Mucosa of rectum (tissue), 2 donors: ENCODE measurements around the gene FRMD1.

ENCODE experiments used
- H3K27ac ChIP-seq, 2 donors: one replicate each; pipeline ENCODE4 v1.7.0; 2013; ENCODE audit warnings: inconsistent platforms in 2 of 2, low read depth in 2 of 2, low read length in 2 of 2
- H3K27me3 ChIP-seq, 2 donors: one replicate each; pipeline ENCODE4 v1.7.0; 2013; ENCODE audit warnings: low read length in 2 of 2; ENCODE audit not compliant: control insufficient read depth in 2 of 2, insufficient read depth in 2 of 2
- H3K36me3 ChIP-seq, 2 donors: one replicate each; pipeline ENCODE4 v1.7.0; 2013; ENCODE audit warnings: low read length in 2 of 2; ENCODE audit not compliant: control insufficient read depth in 2 of 2, insufficient read depth in 2 of 2
- H3K4me1 ChIP-seq, 2 donors: one replicate each; pipeline ENCODE4 v1.7.0; 2013; ENCODE audit warnings: low read length in 2 of 2, mild to moderate bottlenecking in 1 of 2; ENCODE audit not compliant: control insufficient read depth in 2 of 2, insufficient read depth in 2 of 2
- H3K4me3 ChIP-seq, 2 donors: one replicate each; pipeline ENCODE4 v1.7.0; 2013; ENCODE audit warnings: low read length in 2 of 2
- H3K9ac ChIP-seq, 2 donors: one replicate each; pipeline ENCODE4 v1.7.0; 2013; ENCODE audit warnings: low read length in 2 of 2, low read depth in 1 of 2, mild to moderate bottlenecking in 1 of 2
- H3K9me3 ChIP-seq, 2 donors: one replicate each; pipeline ENCODE4 v1.7.0; 2013; ENCODE audit warnings: low read length in 2 of 2; ENCODE audit not compliant: control insufficient read depth in 2 of 2
- donor health status: healthy.
- donor health status: Normal muscosa, but diverticular disease.

The FRMD1 gene

DNA sequence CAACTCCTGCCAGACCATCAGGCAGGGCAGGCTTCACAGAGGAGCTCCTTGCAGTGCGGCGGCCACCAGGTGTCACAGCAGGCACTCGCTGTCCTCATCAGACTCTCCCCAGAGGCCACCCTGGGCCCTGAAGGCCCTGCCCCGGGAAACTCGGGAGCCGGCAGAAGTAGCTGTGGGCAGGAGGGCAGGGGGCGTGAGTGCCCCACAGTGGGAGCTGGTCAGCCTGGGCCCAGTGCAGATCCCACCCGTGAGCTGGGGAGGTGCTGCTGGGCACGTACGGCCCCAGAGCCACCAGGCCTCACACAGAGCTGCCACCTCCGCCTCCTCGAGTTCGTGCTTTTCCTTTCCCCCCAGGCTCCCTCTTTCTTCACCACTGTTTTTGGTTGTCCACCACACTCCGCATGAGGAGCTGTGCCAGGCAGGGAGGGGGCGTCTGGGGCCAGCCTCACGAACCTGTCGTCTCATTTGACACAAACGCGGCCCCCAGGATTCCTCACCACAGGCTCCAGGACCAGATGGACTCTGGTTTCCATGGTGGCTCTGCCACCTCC lies 33.8 kb downstream of the FRMD1 start:
- no peak overlapping the region for H3K9ac ChIP-seq
- peaks cover 0 to 7% of the 10 kb centered on the region in 2 donors for H3K9me3 ChIP-seq
- H3K27ac ChIP-seq, result no peak overlapping the region

DNA sequence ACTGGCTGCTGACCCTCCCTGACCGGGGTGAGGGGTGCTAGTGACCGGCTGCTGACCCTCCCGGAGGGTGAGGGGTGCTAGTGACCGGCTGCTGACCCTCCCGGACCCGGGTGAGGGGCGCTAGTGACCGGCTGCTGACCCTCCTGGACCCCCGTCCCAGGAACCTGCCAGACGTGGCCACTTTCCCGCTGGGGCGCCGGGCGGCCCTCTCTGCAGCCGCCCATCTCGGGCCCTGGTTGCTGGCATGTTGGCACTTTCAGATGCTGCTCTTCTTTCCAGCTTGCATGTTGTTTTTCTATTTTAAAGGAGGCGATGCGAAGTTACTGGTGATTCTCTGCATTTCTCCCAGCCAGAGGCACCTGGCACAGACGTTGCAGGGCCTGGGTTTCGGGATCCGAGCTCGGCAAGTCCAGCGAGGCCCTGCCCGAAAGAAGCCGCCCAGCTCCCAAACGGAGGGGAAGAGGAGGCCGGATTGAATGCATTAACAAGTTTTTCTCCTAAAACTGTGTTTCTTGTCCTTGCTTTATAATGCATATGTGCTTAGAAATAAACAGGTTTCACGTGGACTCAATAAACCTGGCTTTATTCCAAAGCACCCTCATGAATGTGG lies 34.4 kb downstream of the FRMD1 start:
- no peak overlapping the region for H3K27ac ChIP-seq
- no peak overlapping the region for H3K4me3 ChIP-seq
- H3K9me3 ChIP-seq, result peaks cover 3 to 10% of the 10 kb centered on the region in 2 donors
- no peaks in the 10 kb centered on the region for H3K36me3 ChIP-seq
- H3K9ac ChIP-seq, result no peak overlapping the region
- no peaks in the 10 kb centered on the region for H3K27me3 ChIP-seq
- H3K4me1 ChIP-seq, result no peaks in the 10 kb centered on the region

More for the DNA sequence above, 33.8 kb downstream of the FRMD1 start:
- Histone ChIP-seq H3K27me3 (no peaks in the 10 kb centered on the region), H3K4me1 (no peaks in the 10 kb centered on the region), H3K36me3 (no peaks in the 10 kb centered on the region), H3K4me3 (no peak overlapping the region)

DNA sequence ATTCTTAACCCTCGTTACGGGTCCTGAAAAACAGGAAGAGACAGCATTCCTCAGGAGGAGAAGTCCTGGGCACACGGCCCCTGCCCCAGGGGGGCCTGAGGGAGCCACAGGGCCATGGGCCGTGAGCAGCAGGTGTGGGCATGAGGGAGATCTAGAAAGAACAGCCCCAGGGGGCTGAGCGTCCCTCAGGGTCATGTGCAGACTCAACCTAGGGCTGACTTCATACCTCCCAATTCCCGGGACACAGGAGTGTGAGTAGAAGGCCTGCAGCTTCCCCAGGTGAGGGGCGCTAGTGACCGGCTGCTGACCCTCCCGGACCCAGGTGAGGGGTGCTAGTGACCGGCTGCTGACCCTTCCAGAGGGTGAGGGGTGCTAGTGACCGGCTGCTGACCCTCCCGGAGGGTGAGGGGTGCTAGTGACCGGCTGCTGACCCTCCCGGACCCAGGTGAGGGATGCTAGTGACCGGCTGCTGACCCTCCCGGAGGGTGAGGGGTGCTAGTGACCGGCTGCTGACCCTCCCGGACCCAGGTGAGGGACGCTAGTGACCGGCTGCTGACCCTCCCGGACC lies 35.1 kb downstream of the FRMD1 start:
- Histone ChIP-seq H3K27ac (no peak overlapping the region), H3K9ac (no peak overlapping the region), H3K27me3 (no peaks in the 10 kb centered on the region), H3K36me3 (no peaks in the 10 kb centered on the region), H3K4me3 (no peak overlapping the region), H3K9me3 (peaks cover 9 to 10% of the 10 kb centered on the region in 2 donors), H3K4me1 (no peaks in the 10 kb centered on the region)

DNA sequence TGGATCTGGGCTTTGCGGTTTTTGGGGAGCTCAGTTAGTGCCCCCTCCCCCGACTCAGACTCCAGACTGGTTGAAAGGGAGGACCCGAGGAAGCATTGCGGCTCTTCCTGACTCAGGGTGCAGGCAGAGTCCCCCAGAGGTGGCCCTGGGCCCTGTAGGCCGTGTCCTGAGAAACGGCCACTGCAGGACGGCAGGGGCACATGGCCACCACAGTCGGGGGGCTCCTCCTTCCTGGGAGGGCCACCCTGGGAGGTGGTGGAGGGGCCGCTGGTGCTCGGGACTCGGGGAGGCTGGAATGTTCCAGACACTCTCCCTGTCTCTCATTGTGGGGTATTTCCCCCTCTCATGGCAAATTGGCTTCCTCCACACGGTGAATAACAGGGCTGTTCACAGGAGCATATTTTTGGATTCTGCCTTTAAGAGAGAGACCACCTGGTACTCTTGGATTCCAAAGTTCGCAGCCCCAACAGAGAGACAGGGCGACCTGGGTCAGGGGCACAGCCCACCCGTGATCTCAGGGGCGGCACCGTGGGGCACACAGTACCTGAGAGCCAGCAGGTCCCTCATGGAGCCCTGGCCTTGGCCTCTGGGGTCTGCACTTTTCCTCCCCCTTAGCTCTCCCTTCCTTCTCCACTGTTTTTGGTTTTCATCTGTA lies 35.7 kb downstream of the FRMD1 start:
- H3K4me3 ChIP-seq, result no peak overlapping the region
- H3K4me1 ChIP-seq, result no peaks in the 10 kb centered on the region
- H3K9ac ChIP-seq, result no peak overlapping the region
- H3K27ac ChIP-seq, result no peak overlapping the region
- no peaks in the 10 kb centered on the region for H3K27me3 ChIP-seq
- peaks cover 9 to 10% of the 10 kb centered on the region in 2 donors for H3K9me3 ChIP-seq
- H3K36me3 ChIP-seq, result no peaks in the 10 kb centered on the region

DNA sequence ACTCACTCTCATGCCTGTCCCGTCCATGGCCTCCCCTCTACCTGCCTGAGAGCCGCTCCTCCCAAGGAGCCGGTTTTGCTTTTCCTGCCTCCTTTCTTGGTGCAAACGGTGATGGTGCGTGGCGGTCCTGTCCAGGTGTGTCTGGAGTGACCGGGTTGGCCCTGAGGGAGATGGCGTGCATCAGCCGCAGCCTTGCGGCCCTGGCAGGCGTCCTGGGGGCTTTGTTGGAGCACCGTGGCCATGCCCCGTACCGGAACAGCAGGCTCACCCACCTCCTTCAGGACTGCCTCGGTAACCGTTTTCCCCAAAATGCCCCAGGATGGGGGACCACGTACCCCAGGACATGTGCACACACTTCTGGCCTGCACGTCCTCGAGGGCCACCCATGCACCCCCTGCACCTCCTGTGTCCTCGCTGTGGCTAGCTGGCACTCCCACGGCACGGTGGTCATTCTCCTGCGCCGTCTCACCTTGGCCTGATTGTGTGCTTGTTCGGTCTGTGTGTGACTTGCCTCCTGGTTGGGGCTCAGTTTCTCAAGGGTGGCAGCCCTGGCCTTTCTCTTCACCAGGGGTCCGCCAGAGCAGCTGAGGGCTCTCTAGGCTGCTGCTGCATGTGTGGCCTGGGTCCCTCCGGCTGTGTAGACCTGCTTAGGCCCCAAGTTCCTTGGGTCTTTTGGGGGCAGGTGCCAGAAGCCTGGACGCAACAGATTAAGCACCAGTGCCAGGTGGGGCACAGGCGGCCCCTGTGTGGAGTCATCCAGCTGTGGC lies 36.4 kb downstream of the FRMD1 start:
- H3K27ac ChIP-seq, result no peak overlapping the region
- H3K36me3 ChIP-seq, result no peaks in the 10 kb centered on the region
- H3K4me1 ChIP-seq, result no peaks in the 10 kb centered on the region
- no peaks in the 10 kb centered on the region for H3K27me3 ChIP-seq
- H3K9me3 ChIP-seq, result peaks cover 9 to 10% of the 10 kb centered on the region in 2 donors
- no peak overlapping the region for H3K4me3 ChIP-seq
- no peak overlapping the region for H3K9ac ChIP-seq

DNA sequence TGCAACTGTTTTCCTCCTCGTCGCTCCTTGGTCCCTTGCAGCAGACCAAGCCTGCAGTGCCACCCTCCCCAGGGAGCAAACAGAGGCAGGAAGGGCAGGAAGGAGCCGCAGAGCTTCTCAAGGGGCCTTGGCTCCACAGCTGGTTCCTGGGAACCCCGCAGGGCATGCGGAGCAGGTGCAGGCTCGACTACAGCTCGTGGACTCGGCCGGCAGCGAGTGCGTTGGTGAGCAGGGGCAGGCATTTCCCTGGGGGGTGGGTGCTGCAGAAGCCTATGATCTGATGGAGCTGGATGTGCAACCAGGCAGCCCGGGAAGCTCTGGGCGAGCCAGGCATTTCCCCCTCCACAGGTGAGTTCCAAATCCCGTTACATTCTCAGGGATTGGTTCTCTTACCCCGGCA lies 37.1 kb downstream of the FRMD1 start:
- Histone ChIP-seq H3K9me3 (peaks cover 9 to 10% of the 10 kb centered on the region in 2 donors), H3K4me3 (no peak overlapping the region), H3K9ac (no peak overlapping the region), H3K27me3 (no peaks in the 10 kb centered on the region), H3K4me1 (no peaks in the 10 kb centered on the region), H3K27ac (no peak overlapping the region), H3K36me3 (no peaks in the 10 kb centered on the region)

DNA sequence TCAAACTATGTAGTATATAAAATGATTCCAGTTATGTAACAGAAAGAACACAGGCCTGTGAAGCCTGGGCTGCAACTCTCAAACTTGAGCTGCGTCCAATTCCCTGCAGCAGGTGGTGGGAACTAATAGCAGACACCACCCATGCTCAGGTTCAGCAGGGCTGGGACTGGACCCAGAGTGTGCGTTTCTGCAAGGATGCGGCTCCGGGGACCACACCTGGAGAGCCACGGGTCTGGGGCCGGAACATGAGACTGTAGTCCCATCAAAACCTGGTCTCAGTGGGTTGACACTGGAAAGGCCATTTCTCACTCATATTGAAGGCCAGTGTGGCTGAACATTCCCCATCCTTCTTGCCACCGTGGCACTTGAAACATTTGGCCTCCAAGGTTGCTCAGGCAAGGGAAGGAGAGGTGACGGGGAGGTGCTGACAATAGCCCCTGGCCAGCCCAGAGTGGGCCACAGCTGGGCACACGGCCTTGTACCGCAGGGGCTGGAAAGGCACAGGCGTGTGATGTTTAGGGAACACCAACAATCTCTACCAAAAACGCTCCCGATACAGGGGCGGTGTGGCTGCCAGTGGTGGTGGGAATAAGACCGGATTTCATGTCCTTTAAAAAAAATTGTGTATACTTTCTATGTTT lies 38.0 kb downstream of the FRMD1 start:
- Histone ChIP-seq H3K9ac (no peak overlapping the region), H3K4me3 (no peak overlapping the region), H3K36me3 (no peaks in the 10 kb centered on the region), H3K9me3 (peaks cover 9 to 10% of the 10 kb centered on the region in 2 donors), H3K27ac (no peak overlapping the region), H3K27me3 (no peaks in the 10 kb centered on the region), H3K4me1 (peaks cover 0 to 7% of the 10 kb centered on the region in 2 donors)

DNA sequence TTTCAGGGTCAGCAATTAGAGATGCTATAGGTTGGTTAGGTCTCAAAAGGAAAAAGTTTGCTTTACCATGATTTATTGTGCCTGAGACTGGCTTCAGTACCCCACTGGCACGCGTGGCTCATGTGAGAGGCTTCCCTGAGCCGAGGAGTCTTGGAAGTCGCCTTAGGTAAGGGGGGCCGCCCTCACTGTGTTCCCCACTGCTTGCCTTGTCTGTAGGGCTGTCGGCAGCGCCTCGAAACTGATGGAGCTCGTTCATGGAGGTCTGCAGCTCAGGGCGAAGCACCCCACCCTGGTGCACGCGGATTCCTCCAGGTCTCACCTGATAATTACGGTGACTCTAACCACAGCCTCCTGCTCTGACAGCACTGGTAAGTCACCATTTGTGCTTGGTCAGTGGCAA lies 39.2 kb downstream of the FRMD1 start:
- Histone ChIP-seq H3K27me3 (no peaks in the 10 kb centered on the region), H3K9me3 (peaks cover 9 to 10% of the 10 kb centered on the region in 2 donors), H3K9ac (no peak overlapping the region), H3K36me3 (no peaks in the 10 kb centered on the region), H3K4me1 (peaks cover 0 to 13% of the 10 kb centered on the region in 2 donors), H3K4me3 (no peak overlapping the region), H3K27ac (no peak overlapping the region)

DNA sequence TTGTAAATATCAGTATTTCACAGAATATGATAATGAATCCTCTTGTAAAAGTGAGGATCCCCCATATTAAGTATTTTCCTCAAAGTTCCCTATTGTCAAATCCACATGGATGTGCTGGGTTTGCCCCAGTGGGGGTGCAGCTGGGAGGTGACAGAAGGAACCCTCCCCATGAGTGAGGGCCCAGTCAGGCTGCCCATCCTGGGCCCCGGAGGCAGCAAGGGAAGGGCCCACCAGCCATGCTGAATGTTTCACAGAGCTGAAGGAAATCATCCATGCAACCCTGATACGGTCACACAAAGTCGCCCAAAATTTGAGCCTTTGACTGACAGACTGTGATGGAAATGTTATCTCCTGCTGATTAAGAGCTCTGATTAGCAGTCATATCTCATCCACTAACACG lies 39.7 kb downstream of the FRMD1 start:
- Histone ChIP-seq H3K27me3 (no peaks in the 10 kb centered on the region), H3K9me3 (peaks cover 9 to 10% of the 10 kb centered on the region in 2 donors), H3K9ac (no peak overlapping the region), H3K36me3 (no peaks in the 10 kb centered on the region), H3K27ac (no peak overlapping the region), H3K4me1 (peaks cover 0 to 13% of the 10 kb centered on the region in 2 donors), H3K4me3 (no peak overlapping the region)
